Lung (tissue), 12 donors: ENCODE results near the gene ST8SIA3. TPM values are rescaled to one million over a fixed set of nuclear protein-coding genes. Genes with fewer than 3 reads are reported as not detected.

Experiments used
- ATAC-seq: fragments of 200-7000 bp; cut with Tn5 transposase; one replicate; pipeline ENCODE4 v1.9.1; 2020; ENCODE audit warnings: moderate number of reproducible peaks; ENCODE audit not compliant: insufficient read depth, low FRiP score
- DNase-seq, 3 donors: peaks; one replicate each; pipeline ENCODE4 v3.0.0-alpha.2; 2013 to 2017
- H3K27ac ChIP-seq, 2 donors: one replicate each; pipeline ENCODE4 v1.5.1; 2013; ENCODE audit warnings: mild to moderate bottlenecking in 2 of 2, moderate library complexity in 2 of 2, control low read depth in 1 of 2, inconsistent platforms in 1 of 2, low read depth in 1 of 2, low read length in 1 of 2
- H3K27me3 ChIP-seq, 3 donors: one replicate each; pipeline ENCODE4 v1.5.1; 2013; ENCODE audit warnings: low read length in 2 of 3; ENCODE audit not compliant: control insufficient read depth in 3 of 3, insufficient read depth in 3 of 3
- H3K36me3 ChIP-seq, 4 donors: one replicate each; pipeline ENCODE4 v1.5.1; 2013; ENCODE audit warnings: low read length in 4 of 4, mild to moderate bottlenecking in 1 of 4, moderate library complexity in 1 of 4; ENCODE audit not compliant: control insufficient read depth in 4 of 4, insufficient read depth in 4 of 4
- H3K4me1 ChIP-seq, 5 donors: one replicate each; pipeline ENCODE4 v1.5.1; 2013; ENCODE audit warnings: low read length in 5 of 5, mild to moderate bottlenecking in 2 of 5, moderate library complexity in 1 of 5; ENCODE audit not compliant: control insufficient read depth in 5 of 5, insufficient read depth in 5 of 5
- H3K4me3 ChIP-seq: one replicate; pipeline ENCODE4 v1.5.1; 2013; ENCODE audit warnings: mild to moderate bottlenecking, control low read depth, moderate library complexity
- H3K9ac ChIP-seq, 2 donors: one replicate each; pipeline ENCODE4 v1.5.1; 2013; ENCODE audit warnings: low read length in 2 of 2, control low read depth in 1 of 2; ENCODE audit not compliant: insufficient read depth in 1 of 2
- H3K9me3 ChIP-seq, 4 donors: one replicate each; pipeline ENCODE4 v1.5.1; 2013; ENCODE audit warnings: low read length in 3 of 4, mild to moderate bottlenecking in 1 of 4, moderate library complexity in 1 of 4; ENCODE audit not compliant: control insufficient read depth in 4 of 4, insufficient read depth in 3 of 4
- CTCF ChIP-seq: IDR thresholded peaks from 2 replicates; pipeline ENCODE4 v1.5.1; 2012; ENCODE audit warnings: mild to moderate bottlenecking; ENCODE audit errors: control extremely low read depth, extremely low read depth
- WGBS, 2 donors: extraction: QIAGEN DNeasy Blood & Tissue Kit; methylation state at CpG; one replicate each; pipeline ENCODE4 v1.1.7; 2013; 5-methylcytosine and 5-hydroxymethylcytosine counted together
- polyA plus RNA-seq, 2 donors: library from polyadenylated mRNA; stranded (reverse); fragments of 200-250 nt; gene quantifications; one replicate each; pipeline ENCODE4 v1.2.1, GENCODE V29; 2013
- total RNA-seq, 2 donors: library from RNA; depleted of rRNA in 1 of 2; stranded (reverse); fragments of >200 nt in 1 of 2; gene quantifications; one replicate each; pipeline ENCODE4 v1.2.1, GENCODE V29; 2014 to 2021
- donor health status: control.
- donor health status: control.
- donor health status: Bipolar disorder and iron deficiency.
- donor health status: healthy.
- donor health status: DM: yes; HTN: yes; CAD: no.

ST8SIA3 gene
- total and polyA plus RNA-seq, 4 donors: under 0.01 to 0.17 (median 0.02) TPM

DNA sequence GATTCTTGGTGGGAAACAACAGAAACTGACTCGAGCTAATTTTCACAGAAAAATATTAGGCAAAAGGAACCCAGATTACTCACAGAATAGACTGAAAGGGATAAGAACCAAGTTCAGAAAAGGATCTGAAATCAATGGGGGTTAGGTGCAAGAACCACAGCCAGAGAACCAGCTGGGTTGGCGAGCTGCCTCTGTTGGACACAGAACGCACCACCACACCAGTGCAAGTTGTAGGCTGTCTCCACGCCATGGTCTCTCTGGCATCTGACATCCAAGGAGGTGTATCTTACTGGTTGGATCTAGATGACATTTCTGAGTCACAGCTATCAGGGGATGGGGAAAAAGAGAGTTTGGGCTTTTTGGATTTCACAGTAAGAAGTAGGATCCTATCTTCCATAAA, 64.2 kb downstream of the ST8SIA3 start:
- no peak for TF ChIP-seq CTCF

More for the DNA sequence above, 64.2 kb downstream of the ST8SIA3 start:
- WGBS, 2 donors: 88 to 90% methylated on average over 4 of the region's 4 CpGs
- H3K9me3 ChIP-seq: peaks cover 0 to 2% (median under 1%) of the 10 kb centered on the region in 4 donors
- ATAC-seq (no peak), DNase-seq (no peak)
- no peak overlapping the region for H3K4me3 ChIP-seq
- no peaks in the 10 kb centered on the region for H3K36me3 ChIP-seq
- no peaks in the 10 kb centered on the region for H3K4me1 ChIP-seq
- H3K27me3 ChIP-seq: peaks cover 0 to 10% (median 3%) of the 10 kb centered on the region in 3 donors
- no peak overlapping the region for H3K27ac ChIP-seq
- no peak overlapping the region for H3K9ac ChIP-seq

Other genes starting within 250 kb of the ST8SIA3 start
- not detected for gene BOD1L2, start 205.5 kb upstream of the ST8SIA3 start, total RNA-seq
- gene BOD1L2, start 205.5 kb upstream of the ST8SIA3 start, polyA plus RNA-seq: not detected
- gene ONECUT2, start 82.8 kb downstream of the ST8SIA3 start, total RNA-seq: under 1 TPM in 1 of 2 donors, not detected in 1; 0.06 TPM
- gene ONECUT2, start 82.8 kb downstream of the ST8SIA3 start, polyA plus RNA-seq: under 1 TPM; 0.01 to 0.02 TPM
- gene FECH, start 234.1 kb downstream of the ST8SIA3 start, total RNA-seq: 100 to 1,000 TPM in 1 of 2 donors, 10 to 100 TPM in 1; 28.3 to 107 TPM
- gene FECH, start 234.1 kb downstream of the ST8SIA3 start, polyA plus RNA-seq: 10 to 100 TPM in 1 of 2 donors, 1 to 10 TPM in 1; 4.5 to 12.5 TPM